ENCODE results near the gene TTC34.

TTC34 gene

DNA sequence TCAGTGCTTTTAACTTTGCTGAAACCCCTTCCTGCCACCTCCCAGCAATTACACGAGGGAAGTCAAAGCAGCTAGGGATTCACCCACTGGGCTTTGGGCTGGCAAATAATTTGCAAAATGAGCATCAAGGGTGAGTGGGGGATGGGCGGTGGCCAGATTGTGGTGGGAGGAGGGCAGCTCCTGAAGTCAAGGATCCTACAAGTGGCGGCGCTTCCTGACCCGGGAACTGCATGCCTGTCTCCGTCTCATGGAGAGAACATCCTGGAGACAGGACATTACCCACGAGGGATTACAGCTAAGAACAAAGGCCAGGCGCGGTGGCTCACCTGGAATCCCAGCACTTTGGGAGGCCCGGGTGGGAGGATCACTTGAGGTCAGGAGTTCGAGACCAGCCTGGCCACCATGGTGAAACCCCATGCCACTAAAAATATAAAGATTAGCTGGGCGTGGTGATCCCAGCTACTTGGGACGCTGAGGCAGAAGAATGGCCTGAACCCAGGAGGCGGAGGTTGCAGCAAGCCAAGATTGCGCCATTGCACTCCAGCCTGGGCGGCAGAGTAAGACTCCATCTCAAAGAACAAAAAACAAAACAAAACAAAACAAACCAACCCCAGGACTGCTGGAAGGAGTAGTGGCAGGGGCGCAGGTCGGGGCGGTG lies 12.9 kb downstream of the TTC34 start:
- H3K4me2 ChIP-seq (ENCODE audit: insufficient read depth, low read length): no peak overlapping the region
- ATAC-seq (ENCODE audit: insufficient read depth, low read depth): no peak
- no peak overlapping the region for H3K9ac ChIP-seq (ENCODE audit: low read depth, low read length)
- H3K27ac ChIP-seq (ENCODE audit: low read length): no peak overlapping the region
- no peaks in the 10 kb centered on the region for H3K27me3 ChIP-seq (ENCODE audit: insufficient read depth, low read length, poor library complexity)
- TF ChIP-seq, protein P1, sequence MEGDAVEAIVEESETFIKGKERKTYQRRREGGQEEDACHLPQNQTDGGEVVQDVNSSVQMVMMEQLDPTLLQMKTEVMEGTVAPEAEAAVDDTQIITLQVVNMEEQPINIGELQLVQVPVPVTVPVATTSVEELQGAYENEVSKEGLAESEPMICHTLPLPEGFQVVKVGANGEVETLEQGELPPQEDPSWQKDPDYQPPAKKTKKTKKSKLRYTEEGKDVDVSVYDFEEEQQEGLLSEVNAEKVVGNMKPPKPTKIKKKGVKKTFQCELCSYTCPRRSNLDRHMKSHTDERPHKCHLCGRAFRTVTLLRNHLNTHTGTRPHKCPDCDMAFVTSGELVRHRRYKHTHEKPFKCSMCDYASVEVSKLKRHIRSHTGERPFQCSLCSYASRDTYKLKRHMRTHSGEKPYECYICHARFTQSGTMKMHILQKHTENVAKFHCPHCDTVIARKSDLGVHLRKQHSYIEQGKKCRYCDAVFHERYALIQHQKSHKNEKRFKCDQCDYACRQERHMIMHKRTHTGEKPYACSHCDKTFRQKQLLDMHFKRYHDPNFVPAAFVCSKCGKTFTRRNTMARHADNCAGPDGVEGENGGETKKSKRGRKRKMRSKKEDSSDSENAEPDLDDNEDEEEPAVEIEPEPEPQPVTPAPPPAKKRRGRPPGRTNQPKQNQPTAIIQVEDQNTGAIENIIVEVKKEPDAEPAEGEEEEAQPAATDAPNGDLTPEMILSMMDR (IDR thresholded peaks at IDR 0.05; ENCODE audit: borderline replicate concordance, extremely low read depth, low read length, poor library complexity, severe bottlenecking): no peak
- TF ChIP-seq EZH2 (IDR thresholded peaks at IDR 0.05; ENCODE audit: borderline replicate concordance, low read depth, low read length, severe bottlenecking): no peak
- no peaks in the 10 kb centered on the region for H3K4me1 ChIP-seq (ENCODE audit: insufficient read depth, low read length)
- no peak overlapping the region for H3K4me3 ChIP-seq (ENCODE audit: low read depth in 1 of 2, low read length in 2 of 2)
- H4K20me1 ChIP-seq (ENCODE audit: insufficient read depth, low read length): peaks cover 7% of the 10 kb centered on the region; the same call in 1 of the 2 replicates
- H2AFZ ChIP-seq (ENCODE audit: low read depth, low read length): no peak overlapping the region
- H3K36me3 ChIP-seq (ENCODE audit: insufficient read depth, low read length): no peaks in the 10 kb centered on the region
- no peak for DNase-seq
- peaks cover 7% of the 10 kb centered on the region for H3K9me3 ChIP-seq (ENCODE audit: insufficient read depth, low read length, severe bottlenecking)
- no peaks in the 10 kb centered on the region for H3K79me2 ChIP-seq (ENCODE audit: insufficient read depth, low read length)

DNA sequence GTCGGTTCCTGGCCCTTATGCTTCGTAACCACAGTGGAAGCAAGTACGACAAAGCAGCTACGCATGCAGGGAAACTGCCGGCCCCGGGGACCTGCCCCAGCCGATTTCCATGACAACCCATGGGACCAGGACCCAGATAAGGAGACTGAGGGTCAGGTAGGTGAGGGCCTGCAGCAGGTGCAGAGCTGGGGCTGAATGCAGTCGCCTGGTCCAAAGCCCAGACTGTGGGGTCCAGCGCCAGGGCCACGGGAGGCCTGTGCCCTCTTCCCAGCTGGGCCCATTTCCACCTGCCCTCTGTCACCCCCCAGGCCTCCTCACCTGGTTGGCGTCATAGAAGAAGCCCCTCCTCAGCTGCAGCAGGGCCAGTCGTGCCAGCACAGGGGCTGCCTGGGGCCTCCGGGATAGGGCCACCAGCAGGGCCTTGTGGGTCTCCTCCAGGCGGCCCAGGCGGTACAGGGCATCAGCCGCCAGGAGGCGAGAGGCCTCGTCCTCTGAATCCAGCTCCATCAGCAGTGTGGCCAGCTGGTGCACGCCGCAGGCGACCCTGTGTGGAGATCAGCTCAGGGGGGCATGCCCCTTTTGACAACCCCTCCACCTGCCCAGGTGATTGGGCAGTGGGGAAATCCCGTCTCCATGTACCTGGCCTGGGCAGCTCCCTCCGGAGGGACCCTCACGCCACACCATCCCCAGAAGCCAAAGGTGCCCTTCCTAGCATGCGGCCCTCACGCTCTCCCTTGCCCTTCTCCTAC lies 14.2 kb downstream of the TTC34 start:
- Histone ChIP-seq H2AFZ (ENCODE audit: low read depth, low read length) (no peak overlapping the region), H3K27ac (ENCODE audit: low read length) (no peak overlapping the region), H3K79me2 (ENCODE audit: insufficient read depth, low read length) (no peaks in the 10 kb centered on the region), H3K36me3 (ENCODE audit: insufficient read depth, low read length) (no peaks in the 10 kb centered on the region), H3K4me3 (ENCODE audit: low read depth in 1 of 2, low read length in 2 of 2) (no peak overlapping the region), H3K9me3 (ENCODE audit: insufficient read depth, low read length, severe bottlenecking) (peaks cover 1% of the 10 kb centered on the region), H3K9ac (ENCODE audit: low read depth, low read length) (no peak overlapping the region), H3K4me2 (ENCODE audit: insufficient read depth, low read length) (no peak overlapping the region), H3K27me3 (ENCODE audit: insufficient read depth, low read length, poor library complexity) (no peaks in the 10 kb centered on the region), H3K4me1 (ENCODE audit: insufficient read depth, low read length) (no peaks in the 10 kb centered on the region), H4K20me1 (ENCODE audit: insufficient read depth, low read length) (peaks cover 7% of the 10 kb centered on the region; the same call in 1 of the 2 replicates)
- DNase-seq (no peak), ATAC-seq (ENCODE audit: insufficient read depth, low read depth) (no peak)
- TF ChIP-seq EZH2 (IDR thresholded peaks at IDR 0.05; ENCODE audit: borderline replicate concordance, low read depth, low read length, severe bottlenecking): no peak

DNA sequence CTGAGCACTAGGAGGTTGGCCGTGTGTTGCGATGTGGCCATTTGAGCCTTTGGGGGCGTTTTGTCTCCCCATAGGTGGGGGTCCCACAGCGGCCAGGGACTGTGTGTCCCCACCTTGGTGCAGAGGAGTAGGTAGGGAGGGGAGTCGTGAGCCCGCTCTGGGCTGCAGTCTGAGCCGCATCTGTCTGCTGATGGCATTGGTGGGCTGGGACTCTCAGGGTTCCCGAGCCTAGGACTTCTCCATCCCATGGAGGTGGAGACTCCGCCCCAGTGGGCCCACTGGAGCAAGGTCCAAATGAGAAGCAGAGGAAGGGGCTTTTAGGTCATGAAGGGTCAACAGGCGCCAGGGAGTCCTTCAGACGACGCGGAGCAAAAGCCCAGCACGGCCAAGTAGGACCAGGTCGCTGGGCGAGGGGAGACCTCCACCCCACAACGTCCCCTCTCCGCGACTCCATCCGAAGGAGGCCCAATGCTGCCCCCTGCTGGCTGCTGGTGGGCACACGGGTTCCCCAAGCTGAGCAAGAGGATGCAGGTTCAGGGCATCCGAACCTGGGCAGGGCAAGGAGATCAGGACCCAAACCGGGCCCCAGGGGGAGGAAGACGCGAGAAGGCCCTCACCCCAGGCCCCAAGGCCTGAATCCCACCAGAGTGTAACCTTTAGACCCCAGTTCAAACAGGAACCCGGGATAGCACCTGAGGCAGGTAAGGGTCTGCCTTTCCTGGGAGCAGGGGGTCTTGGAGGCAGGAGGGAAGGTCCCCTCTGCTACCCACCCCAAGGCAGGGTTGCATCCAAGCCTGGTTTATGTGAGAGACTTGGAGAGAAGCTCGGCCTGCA lies 14.9 kb downstream of the TTC34 start:
- Histone ChIP-seq H3K4me1 (ENCODE audit: insufficient read depth, low read length) (no peaks in the 10 kb centered on the region), H3K9ac (ENCODE audit: low read depth, low read length) (no peak overlapping the region), H3K79me2 (ENCODE audit: insufficient read depth, low read length) (no peaks in the 10 kb centered on the region), H4K20me1 (ENCODE audit: insufficient read depth, low read length) (peaks cover 7% of the 10 kb centered on the region; the same call in 1 of the 2 replicates), H2AFZ (ENCODE audit: low read depth, low read length) (no peak overlapping the region), H3K36me3 (ENCODE audit: insufficient read depth, low read length) (no peaks in the 10 kb centered on the region), H3K4me2 (ENCODE audit: insufficient read depth, low read length) (no peak overlapping the region), H3K9me3 (ENCODE audit: insufficient read depth, low read length, severe bottlenecking) (peaks cover 2% of the 10 kb centered on the region), H3K4me3 (ENCODE audit: low read depth in 1 of 2, low read length in 2 of 2) (no peak overlapping the region), H3K27me3 (ENCODE audit: insufficient read depth, low read length, poor library complexity) (no peaks in the 10 kb centered on the region), H3K27ac (ENCODE audit: low read length) (no peak overlapping the region)
- DNase-seq: peak; percentile 56
- peak; percentile 71 for ATAC-seq (ENCODE audit: insufficient read depth, low read depth)
- TF ChIP-seq, protein P1 (IDR thresholded peaks at IDR 0.05; ENCODE audit: borderline replicate concordance, extremely low read depth, low read length, poor library complexity, severe bottlenecking): peak; percentile 84
- no peak for TF ChIP-seq EZH2 (IDR thresholded peaks at IDR 0.05; ENCODE audit: borderline replicate concordance, low read depth, low read length, severe bottlenecking)

Data from DND-41 (cell line).